ENCODE data around the gene LEUTX.

LEUTX gene

GRCh38 chr19:39749981-39750380 lies 28.7 kb upstream of the LEUTX start:
- H2AFZ ChIP-seq (ENCODE audit: low read depth): no peak overlapping the region
- TF ChIP-seq CTCF (conservative IDR thresholded peaks at IDR 0.05; ENCODE audit: low read depth, low read length): no peak
- H3K4me2 ChIP-seq: no peak overlapping the region
- no peaks in the 10 kb centered on the region for H4K20me1 ChIP-seq (ENCODE audit: insufficient read depth)
- no peaks in the 10 kb centered on the region for H3K79me2 ChIP-seq (ENCODE audit: insufficient read depth, low read depth)
- H3K4me3 ChIP-seq (IDR thresholded peaks at IDR 0.05; ENCODE audit: insufficient read depth, low read depth, low read length): no peak overlapping the region
- H3K9ac ChIP-seq: no peak overlapping the region
- H3K27me3 ChIP-seq (ENCODE audit: insufficient read depth, low read depth): no peaks in the 10 kb centered on the region
- no peaks in the 10 kb centered on the region for H3K36me3 ChIP-seq (ENCODE audit: insufficient read depth)
- no peak overlapping the region for H3K27ac ChIP-seq
- H3K4me1 ChIP-seq (ENCODE audit: low read depth, poor library complexity, severe bottlenecking): peaks cover 5% of the 10 kb centered on the region

- Histone ChIP-seq H3K9ac (no peak overlapping the region), H3K4me1 (ENCODE audit: low read depth, poor library complexity, severe bottlenecking) (peaks cover 16% of the 10 kb centered on the region), H3K27ac (no peak overlapping the region), H3K79me2 (ENCODE audit: insufficient read depth, low read depth) (no peaks in the 10 kb centered on the region), H3K36me3 (ENCODE audit: insufficient read depth) (no peaks in the 10 kb centered on the region), H2AFZ (ENCODE audit: low read depth) (no peak overlapping the region), H3K4me2 (no peak overlapping the region), H4K20me1 (ENCODE audit: insufficient read depth) (no peaks in the 10 kb centered on the region), H3K27me3 (ENCODE audit: insufficient read depth, low read depth) (no peaks in the 10 kb centered on the region), H3K4me3 (IDR thresholded peaks at IDR 0.05; ENCODE audit: insufficient read depth, low read depth, low read length) (no peak overlapping the region)
- no peak for TF ChIP-seq CTCF (conservative IDR thresholded peaks at IDR 0.05; ENCODE audit: low read depth, low read length)
Measured at GRCh38 chr19:39752390-39752789, 26.3 kb upstream of the LEUTX start.

GRCh38 chr19:39752795-39753194 lies 25.9 kb upstream of the LEUTX start:
- no peak overlapping the region for H3K9ac ChIP-seq
- no peak for TF ChIP-seq CTCF (conservative IDR thresholded peaks at IDR 0.05; ENCODE audit: low read depth, low read length)
- no peak overlapping the region for H3K4me3 ChIP-seq (IDR thresholded peaks at IDR 0.05; ENCODE audit: insufficient read depth, low read depth, low read length)
- H2AFZ ChIP-seq (ENCODE audit: low read depth): no peak overlapping the region
- H3K4me2 ChIP-seq: no peak overlapping the region
- no peaks in the 10 kb centered on the region for H3K36me3 ChIP-seq (ENCODE audit: insufficient read depth)
- H3K27me3 ChIP-seq (ENCODE audit: insufficient read depth, low read depth): no peaks in the 10 kb centered on the region
- peaks cover 20% of the 10 kb centered on the region for H3K4me1 ChIP-seq (ENCODE audit: low read depth, poor library complexity, severe bottlenecking)
- no peak overlapping the region for H3K27ac ChIP-seq
- no peaks in the 10 kb centered on the region for H4K20me1 ChIP-seq (ENCODE audit: insufficient read depth)
- no peaks in the 10 kb centered on the region for H3K79me2 ChIP-seq (ENCODE audit: insufficient read depth, low read depth)

GRCh38 chr19:39754544-39754943 lies 24.1 kb upstream of the LEUTX start:
- Histone ChIP-seq H2AFZ (ENCODE audit: low read depth) (no peak overlapping the region), H3K4me3 (IDR thresholded peaks at IDR 0.05; ENCODE audit: insufficient read depth, low read depth, low read length) (no peak overlapping the region), H3K4me2 (no peak overlapping the region), H3K9ac (no peak overlapping the region), H3K79me2 (ENCODE audit: insufficient read depth, low read depth) (no peaks in the 10 kb centered on the region), H3K4me1 (ENCODE audit: low read depth, poor library complexity, severe bottlenecking) (peaks cover 38% of the 10 kb centered on the region), H4K20me1 (ENCODE audit: insufficient read depth) (no peaks in the 10 kb centered on the region), H3K27ac (no peak overlapping the region), H3K27me3 (ENCODE audit: insufficient read depth, low read depth) (no peaks in the 10 kb centered on the region), H3K36me3 (ENCODE audit: insufficient read depth) (no peaks in the 10 kb centered on the region)
- no peak for TF ChIP-seq CTCF (conservative IDR thresholded peaks at IDR 0.05; ENCODE audit: low read depth, low read length)

All from KMS-11 (cell line).